Muscle of back (tissue), 10 donors: ENCODE results near the gene RAD51D. TPM values are rescaled to one million over a fixed set of nuclear protein-coding genes. Genes with fewer than 3 reads are reported as not detected.

ENCODE experiments used
- polyA plus RNA-seq, 10 donors: library from polyadenylated mRNA; unstranded; fragments of 120-200 nt; gene quantifications; one replicate each; pipeline ENCODE4 v1.2.1, GENCODE V29; 2013; ENCODE audit not compliant: insufficient read length in 10 of 10

RAD51D gene
- polyA plus RNA-seq, 10 donors = 4.4 to 8.4 (median 7.1) TPM

Other genes starting within 250 kb of the RAD51D start
- 1 to 10 TPM; 1.2 to 2.6 (median 1.7) TPM for gene CCT6B, start 158.4 kb downstream of the RAD51D start, polyA plus RNA-seq
- gene ZNF830, start 158.3 kb downstream of the RAD51D start, polyA plus RNA-seq = 10 to 100 TPM; 11.4 to 16.9 (median 13.1) TPM
- 10 to 100 TPM; 15.2 to 28.5 (median 22.0) TPM for gene LIG3, start 139.3 kb downstream of the RAD51D start, polyA plus RNA-seq
- gene RFFL, start 56.2 kb downstream of the RAD51D start, polyA plus RNA-seq = 10 to 100 TPM in 2 of 10 donors, 1 to 10 TPM in 8; 6.8 to 10.4 (median 8.7) TPM
- gene FNDC8, start 1.8 kb upstream of the RAD51D start, polyA plus RNA-seq = under 1 TPM in 6 of 10 donors, not detected in 4; 0.11 to 0.39 (median 0.21) TPM
- 10 to 100 TPM; 10.1 to 17.9 (median 14.7) TPM for gene NLE1, start 22.4 kb upstream of the RAD51D start, polyA plus RNA-seq
- 100 to 1,000 TPM; 106 to 227 (median 184) TPM for gene UNC45B, start 28.0 kb upstream of the RAD51D start, polyA plus RNA-seq
- gene SLC35G3, start 74.5 kb upstream of the RAD51D start, polyA plus RNA-seq = under 1 TPM; 0.15 to 0.58 (median 0.29) TPM
- 10 to 100 TPM in 1 of 10 donors, 1 to 10 TPM in 9; 4.8 to 10.0 (median 5.8) TPM for gene SLFN5, start 123.2 kb upstream of the RAD51D start, polyA plus RNA-seq